Activated T-cell treated with anti-CD3 and anti-CD28 coated beads for 1 hour (primary cell): Measurements from ENCODE around the gene MAPKAP1.
A peak's percentile ranks its signal among the peaks of the same experiment; 100 is the strongest.
"Not testable (repeated sequence)": the region's sequence is repeated elsewhere in the genome, so short reads cannot be mapped to it uniquely, and the experiment has no call there.

ENCODE experiments used
- DNase-seq: peaks from one replicate; pipeline ENCODE4 v3.0.0-alpha.2; 2020; ENCODE audit warnings: low read depth

The MAPKAP1 gene

DNA sequence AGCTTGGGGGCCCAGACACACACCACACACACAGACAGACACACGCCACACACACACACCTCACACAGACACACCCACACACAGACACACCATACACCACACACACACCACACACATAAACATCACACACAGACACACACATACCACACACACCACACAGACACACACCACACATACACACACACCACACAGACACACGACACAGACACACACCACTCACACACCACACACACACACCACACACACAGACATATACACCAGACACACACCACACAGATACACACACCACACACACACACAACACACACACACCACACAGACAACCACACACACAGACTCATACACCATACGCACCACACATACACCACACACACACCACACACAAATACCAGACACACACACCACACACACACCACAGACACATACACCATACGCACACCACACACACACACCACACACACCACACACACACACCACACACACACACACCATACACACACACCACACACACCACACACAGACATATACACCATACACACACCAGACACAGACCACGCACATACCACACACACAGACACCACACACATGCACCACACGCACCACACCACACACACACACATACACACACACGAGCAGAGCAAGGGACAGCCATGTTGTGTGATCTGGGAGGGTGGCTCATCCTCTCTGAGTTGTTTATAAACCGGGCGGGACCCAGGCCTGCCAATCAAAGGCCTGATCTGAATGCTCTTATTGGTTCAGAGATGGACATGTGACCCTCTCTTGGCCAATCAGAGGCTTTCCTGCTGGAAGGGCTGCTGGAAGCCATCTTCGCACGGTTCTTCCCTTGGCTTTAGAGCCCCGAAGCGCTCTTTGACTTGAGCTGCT lies 297.1 kb downstream of the MAPKAP1 start:
- DNase-seq: no peak

DNA sequence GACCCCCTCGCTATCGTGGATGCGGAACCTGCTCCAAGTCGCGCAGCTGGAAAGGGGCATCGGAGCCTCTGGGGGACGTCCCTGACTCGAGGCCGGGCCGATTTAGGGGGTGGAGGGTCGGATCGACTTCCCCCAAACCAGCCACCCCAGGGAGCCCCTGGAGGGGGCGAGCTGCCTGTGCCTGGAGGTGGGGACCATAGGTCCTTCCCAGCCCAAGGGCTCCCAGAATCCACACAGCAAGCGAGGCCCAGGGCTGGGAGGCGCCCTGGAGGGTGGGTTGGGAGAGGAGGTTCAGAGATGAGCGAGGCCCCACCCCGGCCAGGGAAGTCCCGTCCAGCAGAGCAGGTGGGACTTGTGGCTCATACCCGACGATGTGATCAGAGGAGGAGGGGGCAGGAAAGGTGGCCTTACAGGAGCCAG lies 297.8 kb downstream of the MAPKAP1 start:
- no peak for DNase-seq

DNA sequence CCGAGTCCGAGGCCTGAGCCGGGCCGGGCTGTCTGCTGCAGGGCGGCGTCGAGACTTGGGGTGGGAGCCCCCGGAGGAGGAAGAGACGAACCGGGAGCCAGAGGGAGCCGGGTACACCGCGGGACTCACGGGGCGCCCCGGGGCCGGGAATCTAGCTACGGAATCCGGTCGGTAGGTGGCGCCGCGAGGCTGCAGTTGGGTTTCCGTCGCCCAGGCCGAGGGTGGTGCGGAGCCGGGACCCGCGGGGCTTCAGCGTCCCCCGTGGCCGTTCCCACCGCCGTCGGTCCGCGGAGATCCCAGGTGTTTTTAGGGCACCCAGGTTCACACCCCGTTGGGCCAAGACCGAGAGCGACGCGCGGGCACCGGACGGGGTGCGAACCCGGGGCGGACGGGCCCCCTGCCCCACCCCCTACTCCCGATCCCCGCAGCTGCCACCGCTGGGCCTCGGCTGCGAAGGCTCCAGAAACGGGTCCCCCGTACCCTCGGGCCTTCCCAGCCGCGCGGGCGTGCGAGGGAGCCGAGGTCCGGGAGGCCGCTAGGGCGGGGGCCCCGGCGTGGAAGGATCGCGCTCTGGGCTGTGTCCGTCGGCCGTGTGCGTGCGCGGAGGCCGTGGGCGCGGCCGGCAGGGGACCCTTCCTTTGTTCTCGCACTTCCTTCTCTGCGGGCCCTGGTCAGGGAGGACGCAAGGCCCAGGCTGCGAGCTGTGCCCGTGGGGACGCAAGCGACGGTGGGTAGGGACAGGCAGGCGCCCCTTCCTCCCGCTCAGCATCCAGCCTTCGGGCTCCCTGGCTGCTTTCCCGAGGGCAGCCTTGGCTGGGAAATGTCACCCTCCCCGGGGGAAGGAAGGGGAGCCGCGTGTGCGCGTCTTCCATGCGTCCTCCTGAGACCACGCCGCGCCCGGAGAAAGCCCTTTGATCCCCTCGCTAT lies 298.8 kb downstream of the MAPKAP1 start:
- DNase-seq: peak; percentile 76

DNA sequence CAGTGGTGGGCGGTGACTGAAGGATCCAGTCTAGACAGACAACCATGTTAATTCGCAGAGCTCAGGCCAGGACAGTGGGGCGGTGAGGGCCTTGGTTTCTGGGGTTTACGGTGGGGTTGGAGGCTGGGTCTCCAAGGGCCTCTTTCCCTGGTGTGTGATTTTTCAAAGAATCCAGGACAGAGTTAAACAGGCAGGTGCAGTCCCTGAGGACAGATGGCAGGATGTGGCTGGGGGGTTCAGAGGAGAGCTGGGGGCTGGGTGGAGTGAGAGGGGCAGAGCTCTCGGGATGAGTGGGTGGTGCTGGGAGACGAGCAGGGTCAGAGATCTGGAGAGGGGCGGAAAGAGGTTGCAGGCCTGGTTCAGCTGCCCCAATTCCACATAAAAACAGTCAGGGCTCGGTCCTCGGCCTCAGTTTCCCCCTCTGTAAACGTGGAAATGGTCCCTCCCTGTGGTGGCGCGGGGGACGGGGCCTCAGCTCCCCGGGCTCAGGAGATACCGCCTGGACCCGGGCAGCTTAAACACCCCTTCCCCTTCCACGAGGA lies 299.5 kb downstream of the MAPKAP1 start:
- DNase-seq: no peak

DNA sequence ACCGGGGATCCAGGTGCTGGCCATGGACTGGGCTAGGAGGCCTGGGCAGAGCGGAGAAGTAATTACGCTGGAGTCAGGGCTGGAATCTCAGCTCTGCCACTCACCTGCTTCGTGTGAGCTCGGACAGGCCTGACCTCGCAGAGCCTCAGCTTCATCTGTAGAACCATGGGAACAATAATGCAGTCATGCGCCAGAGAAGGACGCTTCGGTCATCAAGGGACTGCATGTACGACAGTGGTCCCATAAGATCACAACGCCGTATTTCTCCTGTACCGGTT lies 300.3 kb downstream of the MAPKAP1 start:
- no peak for DNase-seq

DNA sequence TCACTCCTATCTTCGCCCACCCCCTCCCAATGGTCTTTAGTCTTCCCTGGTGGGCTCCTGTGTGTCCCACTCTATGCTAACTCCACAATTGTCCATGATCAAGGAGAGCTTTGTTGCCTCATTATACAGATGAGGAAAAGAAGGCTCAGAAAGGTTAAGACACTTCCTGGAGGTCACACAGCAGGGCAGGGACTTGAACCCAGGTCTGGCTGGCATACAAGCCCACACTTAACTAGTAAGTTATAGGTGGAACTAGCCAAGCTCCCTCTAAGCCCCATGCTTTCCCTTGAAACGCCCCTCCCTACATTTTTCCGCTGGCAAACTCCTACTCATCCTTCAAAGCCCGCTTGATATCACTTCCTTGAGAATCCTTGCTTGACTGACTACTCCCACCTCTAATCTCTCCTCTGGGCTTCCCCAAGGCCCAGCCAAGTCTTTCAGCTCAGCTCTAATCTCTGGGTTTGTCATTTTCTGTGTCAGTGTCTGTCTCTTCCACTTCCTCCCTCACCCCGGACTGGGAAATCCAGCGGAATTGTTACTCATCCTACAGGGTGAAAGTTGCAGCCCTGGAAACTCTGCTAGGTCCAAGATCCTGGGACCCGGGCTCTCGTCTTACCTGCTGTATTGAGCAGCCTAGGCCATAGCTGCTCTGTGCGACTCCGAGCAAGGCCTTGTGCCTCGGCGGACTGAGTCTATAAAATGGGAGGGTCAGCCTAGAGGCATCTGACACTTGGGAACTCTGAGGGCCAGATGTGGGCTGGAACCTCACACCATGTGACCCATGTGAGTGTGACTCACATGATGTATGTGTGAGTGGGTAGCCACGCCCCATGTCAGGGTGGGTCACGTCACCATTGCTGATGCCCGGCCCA lies 300.8 kb downstream of the MAPKAP1 start:
- no peak for DNase-seq

DNA sequence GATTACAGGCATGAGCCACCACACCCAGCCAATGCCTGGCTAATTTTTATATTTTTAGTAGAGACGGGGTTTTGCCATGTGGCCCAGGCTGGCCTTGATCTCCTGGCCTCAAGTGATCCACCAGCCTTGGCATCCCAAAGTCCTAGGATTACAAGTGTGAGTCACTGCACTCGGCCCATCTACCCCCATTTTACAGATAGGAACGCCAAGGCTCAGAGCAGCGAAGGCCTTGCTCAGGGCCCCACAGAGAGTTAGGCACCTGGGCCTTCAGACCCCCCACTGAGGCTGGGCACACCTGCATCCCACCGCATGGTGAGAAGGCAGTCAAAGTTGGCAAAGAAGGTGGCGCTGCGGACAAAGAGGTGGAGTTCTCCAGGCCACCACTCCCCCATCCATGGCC lies 302.3 kb downstream of the MAPKAP1 start:
- no peak for DNase-seq

DNA sequence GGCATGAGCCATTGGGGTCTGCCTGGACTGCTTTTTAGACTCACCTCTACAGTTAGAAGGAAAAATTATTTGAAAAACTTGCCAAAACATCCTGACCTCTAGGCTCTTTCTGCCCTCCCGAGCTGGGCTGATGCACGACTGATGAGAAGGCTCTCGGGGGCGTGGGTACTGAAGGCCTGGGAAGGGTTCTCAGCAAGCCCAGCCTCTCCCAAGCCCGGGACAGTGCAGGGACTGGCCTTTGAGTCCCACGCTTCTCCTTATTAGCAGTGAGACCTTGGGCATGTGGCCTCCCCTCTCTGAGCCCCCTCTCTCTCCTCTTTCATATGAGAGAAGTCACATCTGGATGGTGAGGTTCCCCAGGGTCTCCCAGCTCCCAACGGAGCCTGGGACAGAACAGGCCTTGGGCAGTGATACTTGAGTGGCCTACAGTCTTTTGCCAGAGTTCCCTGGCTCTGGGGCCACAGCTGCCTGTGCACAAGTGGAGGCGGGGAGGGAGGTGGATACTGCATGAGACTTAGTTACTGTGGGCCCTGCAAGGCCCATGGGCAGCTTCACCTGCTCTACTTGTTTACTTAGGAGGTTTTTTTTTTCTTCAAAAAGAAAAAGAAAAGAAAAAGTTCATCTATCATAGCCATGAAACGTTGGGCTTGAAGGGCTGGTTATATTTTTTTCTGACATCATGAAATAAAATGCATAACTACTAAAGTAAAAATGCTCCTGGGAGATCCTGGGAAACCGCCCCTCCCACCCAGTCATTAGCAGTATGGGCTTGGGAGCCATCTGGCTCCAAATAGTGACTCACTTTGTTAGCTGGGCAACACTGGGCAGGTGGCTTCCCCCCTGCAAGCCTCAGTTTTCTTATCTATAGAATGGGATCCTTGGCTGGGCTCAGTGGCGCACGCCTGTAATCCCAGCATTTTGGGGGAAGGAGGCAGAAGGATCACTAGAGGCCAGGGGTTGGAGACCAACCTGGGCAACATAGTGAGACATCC lies 306.0 kb downstream of the MAPKAP1 start:
- DNase-seq: no peak

DNA sequence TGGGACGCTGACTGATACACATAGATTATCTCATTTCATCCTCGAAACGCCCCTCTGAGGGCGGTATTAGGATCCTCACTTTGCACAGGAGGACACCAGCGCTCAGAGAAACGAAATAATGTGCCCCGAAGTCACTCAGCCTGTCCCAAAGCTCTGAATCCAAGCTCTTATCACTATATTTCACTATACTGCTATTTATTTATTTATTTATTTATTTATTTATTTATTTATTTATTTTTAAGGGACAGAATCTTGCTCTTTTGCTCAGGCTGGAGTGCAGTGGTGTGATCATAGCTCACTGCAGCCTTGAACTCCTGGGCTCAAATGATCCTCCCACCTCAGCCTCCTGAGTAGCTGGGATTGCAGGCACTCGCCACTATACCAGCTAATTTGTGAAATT lies 306.8 kb downstream of the MAPKAP1 start:
- DNase-seq: not testable (repeated sequence)

DNA sequence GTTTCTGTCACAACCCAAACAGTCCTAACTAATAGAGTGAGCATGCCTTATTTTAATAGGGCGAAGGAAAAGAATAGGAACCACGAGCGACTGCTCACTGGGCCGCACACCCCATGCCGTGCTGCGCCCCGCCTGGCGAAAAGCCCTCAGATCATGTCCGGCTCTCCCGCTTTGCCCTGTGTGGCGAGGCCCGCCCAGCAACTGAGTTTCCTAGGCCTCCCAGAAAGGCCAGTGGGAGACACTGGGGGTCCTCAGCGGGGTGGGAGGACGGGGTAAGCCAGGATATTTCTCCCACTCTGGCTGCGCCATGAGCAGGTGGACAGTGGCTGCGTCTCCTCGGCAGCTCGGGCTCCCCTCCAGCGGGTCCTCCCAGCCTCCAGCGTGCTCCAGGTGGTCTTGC lies 307.3 kb downstream of the MAPKAP1 start:
- DNase-seq: no peak

DNA sequence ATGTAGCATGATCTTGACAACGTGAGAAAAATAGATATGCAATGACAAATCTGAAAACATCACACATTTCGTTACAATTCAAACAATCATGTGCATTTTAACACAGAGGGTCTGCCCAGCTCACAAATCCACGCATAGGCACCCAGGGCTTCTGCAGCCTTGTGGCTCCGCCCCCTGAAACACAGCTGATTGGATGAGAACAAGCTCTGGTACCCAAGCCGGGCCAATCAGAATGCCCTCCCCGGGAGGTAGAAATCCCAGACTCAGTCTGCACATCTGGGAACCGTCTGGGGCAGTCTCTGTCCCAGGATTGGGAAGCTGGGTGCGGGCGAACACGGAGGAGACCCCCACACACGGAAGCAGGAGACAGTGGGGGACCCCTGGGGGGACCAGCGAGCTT lies 307.8 kb downstream of the MAPKAP1 start:
- DNase-seq: no peak

DNA sequence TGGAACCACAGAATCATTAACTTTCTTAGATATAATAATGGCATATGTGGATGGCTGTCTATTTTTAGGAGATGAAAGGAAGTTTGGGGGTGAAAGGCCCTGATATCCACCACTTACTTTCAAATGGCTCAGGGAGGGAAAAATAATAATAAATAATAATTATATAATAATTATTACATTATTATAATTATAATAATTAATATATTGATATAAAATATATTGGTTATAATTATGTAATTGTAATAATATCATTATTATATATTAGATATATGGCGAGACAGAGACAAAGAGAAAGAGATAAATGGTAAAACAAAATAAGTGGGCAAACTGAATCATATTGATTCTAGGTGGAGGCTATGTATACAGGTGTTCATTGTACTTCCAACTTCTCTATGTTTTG lies 308.8 kb downstream of the MAPKAP1 start:
- DNase-seq: no peak

DNA sequence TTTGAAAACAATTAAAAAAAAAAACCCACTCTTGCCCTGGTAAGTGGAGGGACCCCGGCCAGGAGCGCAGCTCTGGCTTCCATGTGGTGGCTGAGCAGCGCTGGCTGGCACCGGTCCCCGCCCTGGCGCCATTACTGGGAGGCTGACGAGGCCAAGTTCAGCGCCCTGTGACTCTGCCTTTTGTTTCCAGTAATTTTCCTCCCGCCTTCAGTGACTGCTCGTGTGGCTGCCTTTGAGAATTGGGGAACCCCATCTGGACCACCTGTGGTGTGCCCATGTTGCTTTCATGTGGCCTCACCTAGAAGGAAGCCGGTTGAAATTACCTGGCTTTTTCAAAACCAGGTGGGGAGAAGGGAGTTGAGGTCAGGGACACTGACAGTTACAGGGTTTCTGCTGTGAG lies 309.3 kb downstream of the MAPKAP1 start:
- no peak for DNase-seq

DNA sequence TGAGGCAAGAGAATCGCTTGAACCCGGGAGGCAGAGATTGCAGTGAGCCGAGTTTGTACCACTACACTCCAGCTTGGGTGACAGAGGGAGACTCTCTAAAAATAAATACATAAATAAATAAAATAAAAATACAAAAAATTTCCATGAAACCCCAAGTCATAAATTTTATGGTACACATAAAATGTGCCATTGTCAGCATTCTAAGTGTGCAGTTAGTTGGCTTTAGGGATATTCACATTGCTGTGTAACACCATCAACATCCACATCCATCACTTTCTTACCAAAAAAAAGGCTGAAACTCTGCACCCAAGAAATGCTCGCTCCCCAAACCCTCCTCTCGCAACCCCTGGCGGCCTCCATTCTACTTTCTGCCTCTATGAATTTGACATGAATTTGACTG lies 310.2 kb downstream of the MAPKAP1 start:
- DNase-seq: no peak

DNA sequence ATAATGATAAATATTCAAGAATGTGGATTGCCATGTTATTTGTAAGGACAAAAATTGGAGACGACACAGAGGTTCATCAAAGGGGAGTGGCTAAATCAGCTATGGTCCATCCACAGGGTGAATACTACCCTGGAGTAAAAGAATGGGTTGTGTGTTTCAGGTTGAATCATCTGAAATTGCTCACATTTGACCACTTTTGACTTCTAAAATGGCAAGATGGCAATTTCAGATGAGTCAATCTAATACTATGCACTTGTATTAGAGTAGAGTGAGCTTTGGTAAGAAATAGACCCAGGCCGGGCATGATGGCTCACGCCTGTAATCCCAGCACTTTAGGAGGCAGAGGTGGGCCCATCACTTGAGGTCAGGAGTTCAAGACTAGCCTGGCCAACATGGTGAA lies 313.6 kb downstream of the MAPKAP1 start:
- no peak for DNase-seq

DNA sequence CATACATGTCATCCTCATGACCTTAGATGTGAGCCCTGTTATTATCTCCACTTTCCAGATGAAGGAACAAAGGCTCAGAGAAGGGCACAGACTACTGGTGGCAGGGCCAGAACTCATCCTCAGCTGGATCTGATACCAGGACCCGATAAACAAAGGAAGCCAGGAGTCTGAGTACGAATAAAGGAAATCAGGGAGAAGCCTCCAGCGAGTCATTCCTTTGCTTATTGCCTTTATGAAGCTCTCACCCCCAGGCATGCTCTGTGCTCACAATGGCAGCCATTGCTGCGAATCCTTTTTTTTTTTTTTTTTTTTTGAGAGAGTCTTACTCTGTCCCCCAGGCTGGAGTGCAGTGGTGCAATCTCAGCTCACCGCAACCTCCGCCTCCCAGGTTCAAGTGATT lies 315.3 kb downstream of the MAPKAP1 start:
- DNase-seq: no peak

DNA sequence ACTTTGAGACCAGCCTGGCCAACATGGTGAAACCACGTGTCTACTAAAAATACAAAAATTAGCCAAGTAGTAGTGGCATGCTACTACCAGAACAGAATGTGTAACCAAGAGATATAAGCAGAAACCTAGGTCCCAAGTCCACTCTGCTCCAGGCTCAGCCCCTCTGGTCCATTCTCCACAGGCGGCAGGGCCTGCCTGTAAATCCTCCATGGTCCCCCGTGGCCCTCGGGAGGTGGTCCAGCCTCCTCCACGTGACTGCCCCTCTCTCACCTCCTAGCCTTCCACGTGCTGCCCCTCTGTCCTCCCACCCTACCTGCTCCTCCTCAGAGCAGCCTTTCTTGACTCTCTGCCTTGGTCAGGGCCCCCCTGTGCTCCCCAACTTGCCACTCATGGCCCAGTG lies 318.0 kb downstream of the MAPKAP1 start:
- no peak for DNase-seq

DNA sequence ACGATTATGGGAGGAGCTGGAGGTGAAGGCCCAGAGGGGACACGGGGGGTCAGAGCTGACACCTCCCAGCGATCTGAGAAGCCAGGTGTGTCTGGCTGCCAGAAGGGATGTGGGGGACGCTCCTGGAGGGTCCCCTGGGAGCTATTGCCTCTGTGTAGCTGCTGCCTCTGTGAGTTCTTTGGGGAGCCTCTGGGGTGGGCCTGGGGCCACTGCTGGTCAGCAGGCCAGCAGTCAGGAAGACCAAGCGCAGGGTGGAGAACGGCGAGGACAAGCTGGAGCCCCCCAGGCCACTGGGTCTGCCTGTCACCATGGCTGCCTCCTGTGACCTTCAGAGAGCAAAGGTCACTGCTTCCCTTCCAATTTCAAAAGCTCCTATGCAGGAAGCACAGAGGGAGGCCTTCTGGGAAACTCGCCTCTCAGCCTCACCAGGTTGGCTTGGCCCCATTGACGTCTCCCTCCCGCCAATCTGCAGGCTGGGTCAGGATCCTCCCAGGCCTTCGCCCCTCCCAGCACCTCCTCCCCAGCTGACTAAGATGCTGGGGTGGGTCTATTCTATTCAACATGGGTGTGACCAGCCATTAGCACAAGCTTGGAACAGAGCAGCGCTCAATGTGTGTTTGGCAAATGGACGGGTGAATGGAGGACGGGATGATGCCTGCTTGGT lies 319.0 kb downstream of the MAPKAP1 start:
- no peak for DNase-seq
